ENCODE data around the gene GLRB. TPM values are rescaled to one million over a fixed set of nuclear protein-coding genes. Genes with fewer than 3 reads are reported as not detected.
"Not testable (repeated sequence)": the region's sequence is repeated elsewhere in the genome, so short reads cannot be mapped to it uniquely, and the experiment has no call there.

GLRB gene
- total RNA-seq, 1 experiment from 2014 or later = 0.10 TPM

DNA sequence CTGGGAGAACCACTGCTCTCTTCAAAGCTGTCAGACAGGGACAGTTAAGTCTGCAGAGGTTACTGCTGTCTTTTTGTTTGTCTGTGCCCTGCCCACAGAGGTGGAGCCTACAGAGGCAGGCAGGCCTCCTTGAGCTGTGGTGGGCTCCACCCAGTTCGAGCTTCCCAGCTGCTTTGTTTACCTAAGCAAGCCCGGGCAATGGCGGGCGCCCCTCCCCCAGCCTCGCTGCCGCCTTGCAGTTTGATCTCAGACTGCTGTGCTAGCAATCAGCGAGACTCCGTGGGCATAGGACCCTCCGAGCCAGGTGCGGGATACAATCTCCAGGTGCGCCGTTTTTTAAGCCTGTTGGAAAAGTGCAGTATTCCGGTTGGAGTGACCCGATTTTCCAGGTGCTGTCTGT lies 104.3 kb downstream of the GLRB start:
- DNase-seq; H3K27me3 ChIP-seq (ENCODE audit: control insufficient read depth, insufficient read depth, low read length); H3K4me3 ChIP-seq (ENCODE audit: insufficient read depth, low read depth, low read length); H3K36me3 ChIP-seq (replicated peaks; ENCODE audit: control insufficient read depth, insufficient read depth, low read length): not testable (repeated sequence)

DNA sequence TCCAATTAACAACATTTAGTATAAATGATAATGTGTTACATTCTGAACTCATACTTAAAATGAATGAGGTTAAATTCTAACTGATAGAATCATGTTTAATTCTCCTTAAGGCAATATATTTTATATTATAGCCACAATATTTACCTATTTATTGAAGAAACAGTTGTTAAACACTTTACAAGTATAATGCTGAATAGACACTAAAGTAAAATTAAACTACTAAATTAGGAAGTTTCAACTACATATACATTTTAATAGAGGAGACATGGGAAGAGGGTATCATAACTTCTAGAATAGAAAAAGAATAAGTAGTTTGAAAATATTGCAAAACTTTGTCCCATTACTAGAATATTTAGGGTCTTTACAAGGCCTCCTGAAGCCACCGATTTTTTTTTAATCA lies 108.3 kb downstream of the GLRB start:
- no peak overlapping the region for H3K4me3 ChIP-seq (ENCODE audit: insufficient read depth, low read depth, low read length)
- no peaks in the 10 kb centered on the region for H3K27me3 ChIP-seq (ENCODE audit: control insufficient read depth, insufficient read depth, low read length)
- H3K36me3 ChIP-seq (replicated peaks; ENCODE audit: control insufficient read depth, insufficient read depth, low read length) = no peaks in the 10 kb centered on the region
- DNase-seq = no peak

DNA sequence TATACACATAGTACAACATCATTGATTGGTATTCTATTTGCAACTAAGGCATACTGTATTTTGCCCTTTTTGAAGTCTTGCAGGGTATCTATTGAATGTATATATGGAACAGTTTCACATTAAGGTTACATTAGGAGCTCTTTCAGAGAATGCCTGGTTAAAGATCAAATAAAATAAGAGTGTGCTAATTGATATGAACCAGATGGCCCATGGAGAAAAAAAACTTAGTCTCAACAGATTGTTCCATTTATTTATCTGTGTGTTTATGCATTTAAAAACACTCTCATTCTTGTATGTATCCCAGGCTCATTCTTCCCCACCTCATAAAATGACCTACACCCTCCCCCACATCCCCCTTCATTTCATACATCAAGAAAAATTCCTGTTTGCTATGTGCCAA lies 109.4 kb downstream of the GLRB start:
- Histone ChIP-seq H3K27me3 (ENCODE audit: control insufficient read depth, insufficient read depth, low read length) (no peaks in the 10 kb centered on the region), H3K4me3 (ENCODE audit: insufficient read depth, low read depth, low read length) (no peak overlapping the region), H3K36me3 (replicated peaks; ENCODE audit: control insufficient read depth, insufficient read depth, low read length) (no peaks in the 10 kb centered on the region)
- no peak for DNase-seq

DNA sequence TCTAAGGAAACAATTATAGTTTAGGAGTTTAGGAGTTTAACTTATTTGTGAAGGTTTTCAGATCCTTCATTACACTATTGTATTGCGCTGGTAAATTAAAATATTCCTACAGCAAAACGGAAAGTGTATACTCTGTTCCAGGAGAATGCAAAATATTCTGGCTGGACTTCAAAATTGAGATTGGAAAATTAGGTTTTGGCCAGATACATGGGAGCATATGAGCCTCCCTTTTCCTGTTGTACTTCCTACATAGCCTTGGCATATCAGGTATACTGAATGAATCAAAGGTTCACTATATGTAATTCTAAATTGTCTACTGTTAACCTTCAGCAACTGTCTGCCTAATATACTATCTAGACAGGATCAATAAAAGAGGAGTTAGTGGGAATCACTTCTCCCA lies 119.4 kb downstream of the GLRB start:
- H3K4me3 ChIP-seq (ENCODE audit: insufficient read depth, low read depth, low read length) = no peak overlapping the region
- no peaks in the 10 kb centered on the region for H3K27me3 ChIP-seq (ENCODE audit: control insufficient read depth, insufficient read depth, low read length)
- H3K36me3 ChIP-seq (replicated peaks; ENCODE audit: control insufficient read depth, insufficient read depth, low read length) = no peaks in the 10 kb centered on the region
- no peak for DNase-seq

DNA sequence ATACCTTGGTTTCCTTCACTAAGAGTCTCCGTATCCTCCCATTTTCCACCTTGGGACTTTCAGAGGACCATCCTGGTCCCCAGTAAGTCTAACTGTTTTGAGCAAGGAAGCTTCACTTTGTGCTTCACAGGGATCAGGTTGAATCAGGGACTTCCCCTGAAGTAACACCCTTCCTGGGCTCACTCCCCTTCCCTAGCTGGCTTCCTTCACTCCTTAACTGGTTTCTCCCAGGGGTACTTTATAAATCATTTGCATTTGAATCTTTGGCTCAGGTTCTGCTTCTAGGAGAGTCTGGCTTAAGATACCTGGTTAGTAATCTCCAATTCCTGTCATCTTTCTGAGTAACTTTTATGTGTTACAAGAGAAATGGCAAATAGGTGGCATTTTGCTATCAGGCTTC lies 120.1 kb downstream of the GLRB start:
- Histone ChIP-seq H3K27me3 (ENCODE audit: control insufficient read depth, insufficient read depth, low read length) (no peaks in the 10 kb centered on the region), H3K4me3 (ENCODE audit: insufficient read depth, low read depth, low read length) (no peak overlapping the region), H3K36me3 (replicated peaks; ENCODE audit: control insufficient read depth, insufficient read depth, low read length) (no peaks in the 10 kb centered on the region)
- peak; percentile 47 for DNase-seq

DNA sequence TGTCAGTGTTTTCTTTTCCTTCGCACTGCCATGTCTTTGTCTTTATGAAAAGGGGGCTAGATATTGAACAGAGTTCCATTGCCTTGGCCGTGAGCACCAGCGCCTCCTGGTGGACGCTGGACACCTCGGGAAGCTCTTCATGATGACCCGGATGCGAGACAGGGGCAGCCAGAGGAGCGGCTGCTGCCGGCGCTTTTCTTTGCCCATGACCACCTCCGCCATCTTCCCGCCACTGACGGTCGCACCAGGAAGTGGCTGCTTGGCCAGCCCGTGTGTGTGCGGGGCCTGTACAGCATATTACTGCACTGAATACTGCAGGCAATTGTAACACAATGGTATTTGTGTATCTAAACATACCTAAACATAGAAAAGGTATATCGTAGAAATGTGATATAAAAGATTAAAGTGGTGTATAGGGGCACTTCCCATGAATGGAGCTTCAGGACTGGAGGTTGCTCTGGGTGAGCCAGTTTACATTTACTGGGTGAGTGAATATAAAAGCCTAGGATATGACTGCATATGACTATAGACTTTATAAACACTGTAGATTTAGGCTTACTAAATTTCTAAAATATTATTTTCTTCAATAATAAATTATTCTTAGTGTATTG lies 128.8 kb downstream of the GLRB start:
- H3K4me3 ChIP-seq (ENCODE audit: insufficient read depth, low read depth, low read length) = no peak overlapping the region
- no peaks in the 10 kb centered on the region for H3K36me3 ChIP-seq (replicated peaks; ENCODE audit: control insufficient read depth, insufficient read depth, low read length)
- no peaks in the 10 kb centered on the region for H3K27me3 ChIP-seq (ENCODE audit: control insufficient read depth, insufficient read depth, low read length)
- DNase-seq = peak; percentile 69

DNA sequence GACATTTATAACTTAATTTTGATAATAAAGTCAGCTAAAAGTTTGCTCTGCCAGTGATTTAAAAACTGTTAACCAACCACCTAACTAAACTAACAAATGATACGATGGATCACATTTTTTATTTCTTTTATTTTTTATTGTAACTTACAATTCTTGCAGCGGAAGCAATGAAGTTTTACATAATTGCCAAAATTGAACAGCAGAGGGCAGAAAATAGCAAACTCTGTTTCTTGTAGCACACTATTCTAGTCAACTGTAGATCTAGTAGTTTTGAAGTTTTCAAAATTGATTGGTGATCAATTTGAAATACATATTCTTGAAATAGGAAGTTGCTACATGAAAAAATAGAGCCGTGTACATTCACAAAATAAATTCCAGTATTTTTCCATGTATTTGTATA lies 141.8 kb downstream of the GLRB start:
- peaks cover 39% of the 10 kb centered on the region for H3K27me3 ChIP-seq (ENCODE audit: control insufficient read depth, insufficient read depth, low read length)
- no peak for DNase-seq
- H3K4me3 ChIP-seq (ENCODE audit: insufficient read depth, low read depth, low read length) = no peak overlapping the region
- no peaks in the 10 kb centered on the region for H3K36me3 ChIP-seq (replicated peaks; ENCODE audit: control insufficient read depth, insufficient read depth, low read length)

DNA sequence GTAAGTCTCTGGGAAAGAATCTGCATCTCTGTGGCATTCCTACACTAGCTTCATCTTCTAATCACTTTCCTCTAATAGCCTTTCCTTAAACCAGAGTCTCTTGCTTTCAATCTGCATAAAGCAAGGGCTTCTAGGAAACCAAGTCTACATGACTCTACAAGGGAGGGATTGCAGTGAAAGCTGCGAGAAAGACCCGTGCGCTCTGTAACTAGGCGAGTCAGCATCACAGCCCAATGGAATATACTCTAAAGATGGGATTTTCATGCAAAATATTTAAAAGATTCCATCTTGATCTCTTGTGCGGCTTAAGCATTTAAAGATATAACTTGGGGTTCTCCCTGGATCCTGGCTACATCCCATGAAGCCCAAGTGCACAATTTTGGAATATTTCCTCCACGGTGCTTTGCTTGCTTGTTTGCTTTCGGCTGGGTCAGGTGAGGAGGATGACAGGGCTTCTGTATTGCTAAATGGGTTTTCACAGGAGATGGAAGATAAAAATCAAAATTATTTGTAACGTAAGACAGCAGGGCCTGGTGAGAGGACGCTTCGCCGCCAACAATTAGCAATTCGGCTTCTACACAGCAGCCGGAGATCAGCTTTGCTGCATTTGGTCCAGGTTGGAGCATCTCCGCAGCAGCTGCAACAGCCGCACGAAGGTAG lies 143.9 kb downstream of the GLRB start:
- no peak overlapping the region for H3K4me3 ChIP-seq (ENCODE audit: insufficient read depth, low read depth, low read length)
- H3K27me3 ChIP-seq (ENCODE audit: control insufficient read depth, insufficient read depth, low read length) = peaks cover 58% of the 10 kb centered on the region
- no peaks in the 10 kb centered on the region for H3K36me3 ChIP-seq (replicated peaks; ENCODE audit: control insufficient read depth, insufficient read depth, low read length)
- no peak for DNase-seq

DNA sequence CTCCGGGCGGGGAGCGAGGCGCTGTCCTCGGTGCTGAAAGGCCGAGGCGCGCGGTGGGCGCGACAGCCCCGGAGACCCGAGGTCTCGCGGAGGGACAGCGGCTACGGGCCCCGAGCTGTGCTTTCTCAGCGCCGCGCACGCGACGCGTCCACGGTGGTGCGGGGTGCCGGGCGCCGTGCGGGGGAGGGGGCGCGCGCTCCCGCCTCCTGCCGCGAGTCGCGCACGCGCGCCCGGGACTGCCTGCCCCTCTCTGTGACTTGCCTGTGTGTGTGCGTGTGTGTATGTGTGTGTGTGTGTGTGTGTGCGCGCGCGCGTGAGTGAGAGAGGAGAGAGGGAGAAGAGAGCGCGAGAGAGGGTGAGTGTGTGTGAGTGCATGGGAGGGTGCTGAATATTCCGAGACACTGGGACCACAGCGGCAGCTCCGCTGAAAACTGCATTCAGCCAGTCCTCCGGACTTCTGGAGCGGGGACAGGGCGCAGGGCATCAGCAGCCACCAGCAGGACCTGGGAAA lies 144.5 kb downstream of the GLRB start, which contains the start of gene GRIA2:
Gene GRIA2 (plus strand): TSS at position 358 of the 511 bp plus-strand sequence. CDS start 315 bp downstream, outside the sequence.
- peak within 1 kb of the TSS; percentile 43; the same call in 1 of the 2 replicates for H3K4me3 ChIP-seq (ENCODE audit: insufficient read depth, low read depth, low read length)
- no peaks in the 10 kb centered on the region for H3K36me3 ChIP-seq (replicated peaks; ENCODE audit: control insufficient read depth, insufficient read depth, low read length)
- DNase-seq = peak; percentile 87
- H3K27me3 ChIP-seq (ENCODE audit: control insufficient read depth, insufficient read depth, low read length) = peaks cover 58% of the 10 kb centered on the region

DNA sequence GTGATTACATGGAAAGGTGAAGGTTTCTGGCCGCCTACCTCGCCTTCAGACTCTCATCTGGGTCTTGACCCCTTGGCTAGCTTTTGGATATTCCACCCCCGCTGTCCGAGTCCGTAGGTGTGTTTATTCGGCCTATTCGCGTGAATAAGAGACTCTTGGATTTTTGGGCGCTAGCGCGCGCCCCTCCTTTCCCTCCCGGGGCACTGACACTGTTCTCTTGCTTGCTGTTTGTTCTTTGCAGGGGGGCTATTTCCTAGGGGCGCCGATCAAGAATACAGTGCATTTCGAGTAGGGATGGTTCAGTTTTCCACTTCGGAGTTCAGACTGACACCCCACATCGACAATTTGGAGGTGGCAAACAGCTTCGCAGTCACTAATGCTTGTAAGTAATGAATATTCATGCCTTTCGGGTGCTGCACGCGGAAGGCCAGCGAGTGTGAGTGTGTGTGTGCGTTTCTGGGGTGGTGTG lies 145.5 kb downstream of the GLRB start:
- peaks cover 58% of the 10 kb centered on the region for H3K27me3 ChIP-seq (ENCODE audit: control insufficient read depth, insufficient read depth, low read length)
- H3K36me3 ChIP-seq (replicated peaks; ENCODE audit: control insufficient read depth, insufficient read depth, low read length) = no peaks in the 10 kb centered on the region
- peak; percentile 19 for DNase-seq
- peak overlapping the region; percentile 43; the same call in 1 of the 2 replicates for H3K4me3 ChIP-seq (ENCODE audit: insufficient read depth, low read depth, low read length)

Other genes with a start within 250 kb of the GLRB start
- gene PDGFC, start 104.4 kb upstream of the GLRB start, total RNA-seq (2014; rRNA removed; shearing (Covaris generic)) = 5.1 and 6.5 TPM in 2 replicates
- gene GRIA2, start 144.6 kb downstream of the GLRB start, total RNA-seq (2014; rRNA removed; shearing (Covaris generic)) = not detected in 2 replicates

All from H7 (cell line).